ENCODE results near the gene ATOSB. TPM values are rescaled to one million over a fixed set of nuclear protein-coding genes. Genes with fewer than 3 reads are reported as not detected.

Gene ATOSB
- total and polyA plus RNA-seq, 9 of the 15 experiments (the other 6 are each of a cell fraction or from before 2014, with no cell fraction given) = 0.45 to 8.0 (median 4.2) TPM

DNA sequence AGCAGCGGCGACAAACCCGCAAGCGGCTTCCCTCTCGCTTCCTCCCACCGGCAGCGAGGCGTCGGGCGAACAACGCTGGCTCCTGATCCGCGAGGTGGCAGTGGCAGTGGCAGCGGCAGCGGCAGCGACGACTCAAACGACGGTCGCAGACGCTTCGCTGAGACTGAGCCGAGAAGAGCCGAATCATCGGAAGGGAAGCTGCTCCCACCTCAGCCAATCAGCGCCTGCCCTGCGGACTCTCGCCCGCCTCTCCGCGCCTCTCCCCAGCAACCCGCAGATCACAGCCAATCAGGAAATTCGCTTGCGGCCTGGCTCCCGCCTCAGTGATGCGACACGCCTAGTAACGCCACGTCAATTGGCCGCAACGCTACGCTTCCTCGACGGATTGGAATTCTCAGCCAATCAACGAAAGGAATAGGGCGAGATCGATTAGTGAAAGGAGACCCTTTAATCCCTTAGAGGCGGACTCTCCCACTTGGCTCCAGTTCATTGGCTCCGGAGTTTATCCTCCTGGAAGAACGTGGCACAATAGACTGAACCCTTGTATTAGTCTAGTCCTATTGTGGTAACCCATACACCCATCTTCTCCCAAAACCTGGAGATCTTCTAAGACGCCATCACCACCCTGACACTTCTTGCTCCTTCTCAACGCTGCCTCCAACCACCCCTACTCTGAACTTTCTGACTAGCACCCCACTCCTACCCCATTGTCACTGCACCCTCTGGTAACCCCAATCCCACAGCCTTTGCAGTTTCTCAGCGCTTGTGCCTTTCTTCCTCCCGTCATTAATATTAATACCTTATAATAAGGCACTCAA is 43.0 kb downstream of the ATOSB start, which contains the start of gene VCP (continued):
- TF ChIP-seq, protein P1, sequence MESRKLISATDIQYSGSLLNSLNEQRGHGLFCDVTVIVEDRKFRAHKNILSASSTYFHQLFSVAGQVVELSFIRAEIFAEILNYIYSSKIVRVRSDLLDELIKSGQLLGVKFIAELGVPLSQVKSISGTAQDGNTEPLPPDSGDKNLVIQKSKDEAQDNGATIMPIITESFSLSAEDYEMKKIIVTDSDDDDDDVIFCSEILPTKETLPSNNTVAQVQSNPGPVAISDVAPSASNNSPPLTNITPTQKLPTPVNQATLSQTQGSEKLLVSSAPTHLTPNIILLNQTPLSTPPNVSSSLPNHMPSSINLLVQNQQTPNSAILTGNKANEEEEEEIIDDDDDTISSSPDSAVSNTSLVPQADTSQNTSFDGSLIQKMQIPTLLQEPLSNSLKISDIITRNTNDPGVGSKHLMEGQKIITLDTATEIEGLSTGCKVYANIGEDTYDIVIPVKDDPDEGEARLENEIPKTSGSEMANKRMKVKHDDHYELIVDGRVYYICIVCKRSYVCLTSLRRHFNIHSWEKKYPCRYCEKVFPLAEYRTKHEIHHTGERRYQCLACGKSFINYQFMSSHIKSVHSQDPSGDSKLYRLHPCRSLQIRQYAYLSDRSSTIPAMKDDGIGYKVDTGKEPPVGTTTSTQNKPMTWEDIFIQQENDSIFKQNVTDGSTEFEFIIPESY (CRISPR knock-in tag; IDR thresholded peaks at IDR 0.05) = no peak
- TF ChIP-seq MAFF (IDR thresholded peaks at IDR 0.05; ENCODE audit: low read length) (no peak), PCBP2 (IDR thresholded peaks at IDR 0.05; ENCODE audit: low read depth, low read length, poor library complexity, severe bottlenecking) (no peak), ZNF274 (IDR thresholded peaks at IDR 0.05; ENCODE audit: borderline replicate concordance, low read depth, low read length) (no peak), ZFP1 (CRISPR knock-in tag; IDR thresholded peaks at IDR 0.05) (no peak), ZNF436 (CRISPR knock-in tag; IDR thresholded peaks at IDR 0.05) (no peak), C11orf30 (IDR thresholded peaks at IDR 0.05; ENCODE audit: low read depth) (peak; percentile 74), HNRNPL (IDR thresholded peaks at IDR 0.05; ENCODE audit: low read depth, low read length) (peak; percentile 62; the same call in 1 of the 2 replicates), RFX7 (CRISPR knock-in tag; IDR thresholded peaks at IDR 0.05) (no peak), TAF7 (tag; IDR thresholded peaks at IDR 0.05) (peak; percentile 58; the same call in 1 of the 2 replicates), ZC3H11A (IDR thresholded peaks at IDR 0.05; ENCODE audit: low read depth, low read length) (no peak), ZNF165 (CRISPR knock-in tag; IDR thresholded peaks at IDR 0.05; ENCODE audit: borderline replicate concordance) (no peak), PYGO2 (tag; IDR thresholded peaks at IDR 0.05) (no peak), CBFA2T2 (conservative IDR thresholded peaks at IDR 0.05) (no peak), PPARD (CRISPR knock-in tag; IDR thresholded peaks at IDR 0.05) (no peak), RFX5 (IDR thresholded peaks at IDR 0.05; ENCODE audit: low read depth, low read length) (peak; percentile 99), RCOR1 (IDR thresholded peaks at IDR 0.05; ENCODE audit: borderline replicate concordance in 1 of 2, low read depth in 2 of 2, low read length in 2 of 2) (no peak), KDM4B (IDR thresholded peaks at IDR 0.05; ENCODE audit: borderline replicate concordance in 2 of 2, low read depth in 1 of 2) (peak in 1 of 2 experiments; percentile 46; a peak in 1 of 4 replicates)
- TF ChIP-seq, protein P2, sequence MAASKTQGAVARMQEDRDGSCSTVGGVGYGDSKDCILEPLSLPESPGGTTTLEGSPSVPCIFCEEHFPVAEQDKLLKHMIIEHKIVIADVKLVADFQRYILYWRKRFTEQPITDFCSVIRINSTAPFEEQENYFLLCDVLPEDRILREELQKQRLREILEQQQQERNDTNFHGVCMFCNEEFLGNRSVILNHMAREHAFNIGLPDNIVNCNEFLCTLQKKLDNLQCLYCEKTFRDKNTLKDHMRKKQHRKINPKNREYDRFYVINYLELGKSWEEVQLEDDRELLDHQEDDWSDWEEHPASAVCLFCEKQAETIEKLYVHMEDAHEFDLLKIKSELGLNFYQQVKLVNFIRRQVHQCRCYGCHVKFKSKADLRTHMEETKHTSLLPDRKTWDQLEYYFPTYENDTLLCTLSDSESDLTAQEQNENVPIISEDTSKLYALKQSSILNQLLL (CRISPR knock-in tag; IDR thresholded peaks at IDR 0.05; ENCODE audit: borderline replicate concordance) = no peak
- TF ChIP-seq, protein P3, sequence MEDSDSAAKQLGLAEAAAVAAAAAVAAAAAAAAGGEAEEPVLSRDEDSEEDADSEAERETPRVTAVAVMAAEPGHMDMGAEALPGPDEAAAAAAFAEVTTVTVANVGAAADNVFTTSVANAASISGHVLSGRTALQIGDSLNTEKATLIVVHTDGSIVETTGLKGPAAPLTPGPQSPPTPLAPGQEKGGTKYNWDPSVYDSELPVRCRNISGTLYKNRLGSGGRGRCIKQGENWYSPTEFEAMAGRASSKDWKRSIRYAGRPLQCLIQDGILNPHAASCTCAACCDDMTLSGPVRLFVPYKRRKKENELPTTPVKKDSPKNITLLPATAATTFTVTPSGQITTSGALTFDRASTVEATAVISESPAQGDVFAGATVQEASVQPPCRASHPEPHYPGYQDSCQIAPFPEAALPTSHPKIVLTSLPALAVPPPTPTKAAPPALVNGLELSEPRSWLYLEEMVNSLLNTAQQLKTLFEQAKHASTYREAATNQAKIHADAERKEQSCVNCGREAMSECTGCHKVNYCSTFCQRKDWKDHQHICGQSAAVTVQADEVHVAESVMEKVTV (CRISPR knock-in tag; IDR thresholded peaks at IDR 0.05) = peak; percentile 35; the same call in 1 of the 2 replicates
- TF ChIP-seq, protein P4, sequence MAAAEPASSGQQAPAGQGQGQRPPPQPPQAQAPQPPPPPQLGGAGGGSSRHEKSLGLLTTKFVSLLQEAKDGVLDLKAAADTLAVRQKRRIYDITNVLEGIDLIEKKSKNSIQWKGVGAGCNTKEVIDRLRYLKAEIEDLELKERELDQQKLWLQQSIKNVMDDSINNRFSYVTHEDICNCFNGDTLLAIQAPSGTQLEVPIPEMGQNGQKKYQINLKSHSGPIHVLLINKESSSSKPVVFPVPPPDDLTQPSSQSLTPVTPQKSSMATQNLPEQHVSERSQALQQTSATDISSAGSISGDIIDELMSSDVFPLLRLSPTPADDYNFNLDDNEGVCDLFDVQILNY (CRISPR knock-in tag; IDR thresholded peaks at IDR 0.05) = no peak
- TF ChIP-seq, protein P5, sequence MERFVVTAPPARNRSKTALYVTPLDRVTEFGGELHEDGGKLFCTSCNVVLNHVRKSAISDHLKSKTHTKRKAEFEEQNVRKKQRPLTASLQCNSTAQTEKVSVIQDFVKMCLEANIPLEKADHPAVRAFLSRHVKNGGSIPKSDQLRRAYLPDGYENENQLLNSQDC (CRISPR knock-in tag; IDR thresholded peaks at IDR 0.05) = no peak
